ENCODE data around the gene MACROD2. TPM values are rescaled to one million over a fixed set of nuclear protein-coding genes. Genes with fewer than 3 reads are reported as not detected.

MACROD2 gene
- polyA plus RNA-seq, 1 donor from 2014 or later, result 23.2 TPM

DNA sequence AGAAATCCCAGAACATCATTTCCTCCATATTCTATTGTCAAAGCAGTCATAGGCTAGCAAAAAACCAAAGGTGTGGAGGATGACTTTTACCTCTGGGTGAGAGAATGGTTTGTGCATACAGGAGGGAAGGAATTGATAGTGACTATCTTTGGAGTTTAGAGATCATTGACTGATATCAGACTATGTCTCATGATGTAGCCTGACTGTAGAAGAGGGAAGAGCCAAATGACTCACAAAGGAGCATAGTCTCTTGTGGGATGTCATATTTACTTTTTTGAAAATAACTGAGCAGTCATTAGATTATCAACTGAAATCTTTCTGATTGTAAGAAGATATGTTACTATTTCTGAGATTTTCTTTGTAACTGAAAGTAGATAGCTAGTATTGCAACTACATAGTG lies 183.6 kb downstream of the MACROD2 start:
- H3K9me3 ChIP-seq (ENCODE audit: low read length), result peaks cover 4% of the 10 kb centered on the region
- H3K27me3 ChIP-seq (ENCODE audit: insufficient read depth, low read depth, low read length), result no peaks in the 10 kb centered on the region
- no peak overlapping the region for H3K4me2 ChIP-seq (ENCODE audit: low read length)
- H3K9ac ChIP-seq (ENCODE audit: low read length), result no peak overlapping the region
- H3K9me2 ChIP-seq (ENCODE audit: insufficient read depth, low read length), result no peaks in the 10 kb centered on the region
- H2AFZ ChIP-seq (ENCODE audit: low read depth, low read length), result no peak overlapping the region
- TF ChIP-seq SMC3 (conservative IDR thresholded peaks at IDR 0.05; ENCODE audit: poor library complexity), result no peak
- TF ChIP-seq MXI1 (conservative IDR thresholded peaks at IDR 0.05; ENCODE audit: poor library complexity, severe bottlenecking), result no peak
- no peaks in the 10 kb centered on the region for H3F3A ChIP-seq (ENCODE audit: insufficient read depth, low read length, poor library complexity, severe bottlenecking)
- no peaks in the 10 kb centered on the region for H4K20me1 ChIP-seq (ENCODE audit: insufficient read depth)
- no peaks in the 10 kb centered on the region for H3K36me3 ChIP-seq (ENCODE audit: insufficient read depth, low read length)
- no peak overlapping the region for H3K4me3 ChIP-seq (ENCODE audit: low read length)
- H3K27ac ChIP-seq (ENCODE audit: low read length), result no peak overlapping the region
- H3K79me2 ChIP-seq (replicated peaks; ENCODE audit: insufficient read depth, low read length), result no peaks in the 10 kb centered on the region

DNA sequence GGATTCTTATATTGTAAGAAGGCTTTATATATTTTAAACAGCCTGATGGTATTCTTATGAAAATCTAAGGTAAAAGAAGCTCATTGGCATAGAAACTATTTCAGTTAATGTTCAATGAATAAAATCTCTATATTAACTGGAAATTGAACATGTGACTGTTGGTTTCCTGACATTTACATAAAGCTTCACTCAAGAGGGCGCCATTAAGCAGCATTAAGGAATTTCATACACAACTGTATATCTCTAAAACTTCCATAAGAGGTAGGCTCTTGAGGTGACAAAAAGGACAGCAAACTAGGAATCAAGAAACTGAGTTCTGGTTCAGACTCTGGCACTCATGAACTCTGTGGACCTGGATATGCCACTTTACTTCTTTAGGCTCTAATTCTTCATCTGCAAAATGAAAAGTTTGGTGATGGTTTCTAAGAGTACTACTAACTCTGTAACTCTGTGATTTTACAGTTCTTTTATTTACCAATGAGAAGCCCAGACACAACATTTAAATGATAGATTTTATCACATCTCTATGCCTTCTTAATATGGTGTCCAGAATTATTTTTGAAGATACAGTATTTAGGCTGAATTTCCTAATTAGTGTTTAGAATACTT lies 194.6 kb downstream of the MACROD2 start:
- Histone ChIP-seq H4K20me1 (ENCODE audit: insufficient read depth) (no peaks in the 10 kb centered on the region), H3K27me3 (ENCODE audit: insufficient read depth, low read depth, low read length) (no peaks in the 10 kb centered on the region), H3K27ac (ENCODE audit: low read length) (no peak overlapping the region), H3K79me2 (replicated peaks; ENCODE audit: insufficient read depth, low read length) (no peaks in the 10 kb centered on the region), H3K9me2 (ENCODE audit: insufficient read depth, low read length) (no peaks in the 10 kb centered on the region), H3F3A (ENCODE audit: insufficient read depth, low read length, poor library complexity, severe bottlenecking) (no peaks in the 10 kb centered on the region), H3K9me3 (ENCODE audit: low read length) (no peaks in the 10 kb centered on the region), H3K36me3 (ENCODE audit: insufficient read depth, low read length) (no peaks in the 10 kb centered on the region), H3K9ac (ENCODE audit: low read length) (no peak overlapping the region), H3K4me2 (ENCODE audit: low read length) (no peak overlapping the region), H3K4me3 (ENCODE audit: low read length) (no peak overlapping the region), H2AFZ (ENCODE audit: low read depth, low read length) (no peak overlapping the region)
- TF ChIP-seq EP300 (conservative IDR thresholded peaks at IDR 0.05; ENCODE audit: poor library complexity, severe bottlenecking) (no peak), POLR2AphosphoS5 (IDR thresholded peaks at IDR 0.05) (no peak), RAD21 (conservative IDR thresholded peaks at IDR 0.05) (peak; percentile 71), TAF1 (IDR thresholded peaks at IDR 0.05; ENCODE audit: low read depth) (no peak), SMC3 (conservative IDR thresholded peaks at IDR 0.05; ENCODE audit: poor library complexity) (peak; percentile 64), MXI1 (conservative IDR thresholded peaks at IDR 0.05; ENCODE audit: poor library complexity, severe bottlenecking) (no peak), EZH2 (IDR thresholded peaks at IDR 0.05; ENCODE audit: borderline replicate concordance, insufficient read depth, low read length, poor library complexity, severe bottlenecking) (no peak)
- TF ChIP-seq, protein P1, sequence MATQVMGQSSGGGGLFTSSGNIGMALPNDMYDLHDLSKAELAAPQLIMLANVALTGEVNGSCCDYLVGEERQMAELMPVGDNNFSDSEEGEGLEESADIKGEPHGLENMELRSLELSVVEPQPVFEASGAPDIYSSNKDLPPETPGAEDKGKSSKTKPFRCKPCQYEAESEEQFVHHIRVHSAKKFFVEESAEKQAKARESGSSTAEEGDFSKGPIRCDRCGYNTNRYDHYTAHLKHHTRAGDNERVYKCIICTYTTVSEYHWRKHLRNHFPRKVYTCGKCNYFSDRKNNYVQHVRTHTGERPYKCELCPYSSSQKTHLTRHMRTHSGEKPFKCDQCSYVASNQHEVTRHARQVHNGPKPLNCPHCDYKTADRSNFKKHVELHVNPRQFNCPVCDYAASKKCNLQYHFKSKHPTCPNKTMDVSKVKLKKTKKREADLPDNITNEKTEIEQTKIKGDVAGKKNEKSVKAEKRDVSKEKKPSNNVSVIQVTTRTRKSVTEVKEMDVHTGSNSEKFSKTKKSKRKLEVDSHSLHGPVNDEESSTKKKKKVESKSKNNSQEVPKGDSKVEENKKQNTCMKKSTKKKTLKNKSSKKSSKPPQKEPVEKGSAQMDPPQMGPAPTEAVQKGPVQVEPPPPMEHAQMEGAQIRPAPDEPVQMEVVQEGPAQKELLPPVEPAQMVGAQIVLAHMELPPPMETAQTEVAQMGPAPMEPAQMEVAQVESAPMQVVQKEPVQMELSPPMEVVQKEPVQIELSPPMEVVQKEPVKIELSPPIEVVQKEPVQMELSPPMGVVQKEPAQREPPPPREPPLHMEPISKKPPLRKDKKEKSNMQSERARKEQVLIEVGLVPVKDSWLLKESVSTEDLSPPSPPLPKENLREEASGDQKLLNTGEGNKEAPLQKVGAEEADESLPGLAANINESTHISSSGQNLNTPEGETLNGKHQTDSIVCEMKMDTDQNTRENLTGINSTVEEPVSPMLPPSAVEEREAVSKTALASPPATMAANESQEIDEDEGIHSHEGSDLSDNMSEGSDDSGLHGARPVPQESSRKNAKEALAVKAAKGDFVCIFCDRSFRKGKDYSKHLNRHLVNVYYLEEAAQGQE (IDR thresholded peaks at IDR 0.05; ENCODE audit: borderline replicate concordance), result no peak
- TF ChIP-seq, protein P2, sequence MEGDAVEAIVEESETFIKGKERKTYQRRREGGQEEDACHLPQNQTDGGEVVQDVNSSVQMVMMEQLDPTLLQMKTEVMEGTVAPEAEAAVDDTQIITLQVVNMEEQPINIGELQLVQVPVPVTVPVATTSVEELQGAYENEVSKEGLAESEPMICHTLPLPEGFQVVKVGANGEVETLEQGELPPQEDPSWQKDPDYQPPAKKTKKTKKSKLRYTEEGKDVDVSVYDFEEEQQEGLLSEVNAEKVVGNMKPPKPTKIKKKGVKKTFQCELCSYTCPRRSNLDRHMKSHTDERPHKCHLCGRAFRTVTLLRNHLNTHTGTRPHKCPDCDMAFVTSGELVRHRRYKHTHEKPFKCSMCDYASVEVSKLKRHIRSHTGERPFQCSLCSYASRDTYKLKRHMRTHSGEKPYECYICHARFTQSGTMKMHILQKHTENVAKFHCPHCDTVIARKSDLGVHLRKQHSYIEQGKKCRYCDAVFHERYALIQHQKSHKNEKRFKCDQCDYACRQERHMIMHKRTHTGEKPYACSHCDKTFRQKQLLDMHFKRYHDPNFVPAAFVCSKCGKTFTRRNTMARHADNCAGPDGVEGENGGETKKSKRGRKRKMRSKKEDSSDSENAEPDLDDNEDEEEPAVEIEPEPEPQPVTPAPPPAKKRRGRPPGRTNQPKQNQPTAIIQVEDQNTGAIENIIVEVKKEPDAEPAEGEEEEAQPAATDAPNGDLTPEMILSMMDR (IDR thresholded peaks at IDR 0.05; ENCODE audit: poor library complexity, severe bottlenecking), result peak; percentile 66
